IMR-90 (cell line): Measurements from ENCODE around the gene LRG1. TPM values are rescaled to one million over a fixed set of nuclear protein-coding genes. Genes with fewer than 3 reads are reported as not detected.
A peak's percentile ranks its signal among the peaks of the same experiment; 100 is the strongest.

Source experiments
- ATAC-seq: fragments of 200-7000 bp; cut with Tn5 transposase; 2 replicates; pipeline ENCODE4 v1.9.1; 2020; ENCODE audit warnings: low read depth, mild to moderate bottlenecking, moderate library complexity
- BruUV-seq: library from RNA; stranded (reverse); fragments of 400-500 nt; replicated peaks from 2 replicates; lab custom pipeline; 2021; lab: Mats Ljungman, UMichigan
- CTCF ChIA-PET: fragments of 300-600 bp; formaldehyde crosslinking; extraction: SDS; loops from one replicate; lab custom pipeline; 2021; ENCODE audit warnings: antibody characterized with exemption; lab: Yijun Ruan, JAX
- POLR2A ChIA-PET: fragments of 300-600 bp; sonication (Branson Sonifier 250); formaldehyde crosslinking; loops from one replicate; lab custom pipeline; 2022; ENCODE audit warnings: antibody characterized with exemption; ENCODE audit not compliant: unreplicated experiment; lab: Charles Lee
- DNase-seq: peaks from one replicate; pipeline ENCODE4 v3.0.0; 2013
- H2AFZ ChIP-seq: replicated peaks from 2 replicates; pipeline ENCODE3; 2013; ENCODE audit warnings: low read length, mild to moderate bottlenecking; ENCODE audit not compliant: poor library complexity
- H2AK5ac ChIP-seq: 2 replicates; pipeline ENCODE4 v1.6.1; 2013; ENCODE audit warnings: low read depth, low read length, inconsistent platforms
- H2AK9ac ChIP-seq: replicated peaks from 2 replicates; pipeline ENCODE3; 2013; ENCODE audit warnings: mild to moderate bottlenecking, low read depth, low read length, moderate library complexity; ENCODE audit not compliant: poor library complexity
- H2BK120ac ChIP-seq: 2 replicates; pipeline ENCODE4 v1.6.1; 2013; ENCODE audit warnings: low read depth, low read length, inconsistent platforms
- H2BK15ac ChIP-seq: 3 replicates; pipeline ENCODE4 v1.6.1; 2013; ENCODE audit warnings: low read depth, low read length, inconsistent platforms
- H2BK20ac ChIP-seq: 2 replicates; pipeline ENCODE4 v1.6.1; 2013; ENCODE audit warnings: low read depth, mild to moderate bottlenecking, inconsistent platforms, low read length, moderate library complexity
- H2BK5ac ChIP-seq: 2 replicates; pipeline ENCODE4 v1.6.1; 2013; ENCODE audit warnings: mild to moderate bottlenecking, low read depth, low read length, inconsistent platforms; ENCODE audit not compliant: poor library complexity, severe bottlenecking
- H3K14ac ChIP-seq: replicated peaks from 2 replicates; pipeline ENCODE4 v1.6.1; 2013; ENCODE audit warnings: low read depth, low read length, inconsistent platforms
- H3K18ac ChIP-seq: 2 replicates; pipeline ENCODE4 v1.6.1; 2013; ENCODE audit warnings: low read depth, low read length, control low read depth
- H3K23ac ChIP-seq: 2 replicates; pipeline ENCODE4 v1.6.1; 2013; ENCODE audit warnings: low read depth, low read length, inconsistent platforms
- H3K27ac ChIP-seq: 2 replicates; pipeline ENCODE4 v1.5.1; 2013; ENCODE audit warnings: mild to moderate bottlenecking, control low read depth, low read length; ENCODE audit not compliant: insufficient read depth
- H3K27me3 ChIP-seq: 2 replicates; pipeline ENCODE4 v1.6.1; 2013; ENCODE audit warnings: low read length; ENCODE audit not compliant: control insufficient read depth, insufficient read depth
- H3K36me3 ChIP-seq: 2 replicates; pipeline ENCODE4 v1.6.1; 2013; ENCODE audit warnings: low read length, mixed read lengths; ENCODE audit not compliant: control insufficient read depth, insufficient read depth
- H3K4ac ChIP-seq: 2 replicates; pipeline ENCODE4 v1.6.1; 2013; ENCODE audit warnings: low read depth, low read length, inconsistent platforms
- H3K4me1 ChIP-seq: 2 replicates; pipeline ENCODE4 v1.6.1; 2013; ENCODE audit warnings: low read length, mixed read lengths; ENCODE audit not compliant: control insufficient read depth, insufficient read depth
- H3K4me2 ChIP-seq: 2 replicates; pipeline ENCODE4 v1.6.1; 2013; ENCODE audit warnings: low read depth, mild to moderate bottlenecking, control low read depth, low read length, moderate library complexity
- H3K4me3 ChIP-seq: 2 replicates; pipeline ENCODE4 v1.5.1; 2013; ENCODE audit warnings: low read depth, mild to moderate bottlenecking, control low read depth, low read length, moderate library complexity; ENCODE audit not compliant: insufficient read depth
- H3K56ac ChIP-seq: 2 replicates; pipeline ENCODE4 v1.6.1; 2013; ENCODE audit warnings: low read length, inconsistent platforms; ENCODE audit not compliant: insufficient read depth; ENCODE audit errors: extremely low read depth
- H3K79me1 ChIP-seq, 2 experiments: 2 replicates each; pipeline ENCODE4 v1.6.1; 2013; ENCODE audit warnings: low read length in 2 of 2, inconsistent platforms in 1 of 2, low read depth in 1 of 2
- H3K9ac ChIP-seq: 2 replicates; pipeline ENCODE4 v1.6.1; 2013; ENCODE audit warnings: low read depth, low read length, control low read depth
- H3K9me1 ChIP-seq: 2 replicates; pipeline ENCODE4 v1.6.1; 2013; ENCODE audit warnings: low read length, inconsistent platforms; ENCODE audit not compliant: insufficient read depth
- H3K9me3 ChIP-seq: 2 replicates; pipeline ENCODE4 v1.6.1; 2013; ENCODE audit warnings: low read length; ENCODE audit not compliant: control insufficient read depth, insufficient read depth
- H4K20me1 ChIP-seq: 2 replicates; pipeline ENCODE4 v1.6.1; 2013; ENCODE audit warnings: low read length, inconsistent platforms; ENCODE audit not compliant: insufficient read depth
- H4K5ac ChIP-seq: 2 replicates; pipeline ENCODE4 v1.6.1; 2013; ENCODE audit warnings: mild to moderate bottlenecking, low read depth, low read length, control low read depth
- H4K8ac ChIP-seq, 2 experiments: 2 replicates each; pipeline ENCODE4 v1.6.1; 2013; ENCODE audit warnings: low read depth in 2 of 2, low read length in 2 of 2, control low read depth in 1 of 2, inconsistent platforms in 1 of 2
- H4K91ac ChIP-seq: 2 replicates; pipeline ENCODE4 v1.6.1; 2013; ENCODE audit warnings: low read depth, low read length, inconsistent platforms; ENCODE audit not compliant: insufficient read depth
- CEBPB ChIP-seq: IDR thresholded peaks from 2 replicates; pipeline ENCODE4 v1.6.1; 2012; ENCODE audit warnings: low read depth, low read length, improper control_type of control experiment
- FOS ChIP-seq: fragments of 150-350 bp; IDR thresholded peaks from 2 replicates; pipeline ENCODE4 v1.6.1; 2016; ENCODE audit warnings: low read depth, low read length
- MAFK ChIP-seq: IDR thresholded peaks from 2 replicates; pipeline ENCODE4 v1.6.1; 2012; ENCODE audit warnings: low read depth, low read length, improper control_type of control experiment
- MAZ ChIP-seq: IDR thresholded peaks from 2 replicates; pipeline ENCODE4 v1.6.1; 2012; ENCODE audit warnings: low read depth, mild to moderate bottlenecking, low read length, improper control_type of control experiment, moderate library complexity, borderline replicate concordance
- POLR2A ChIP-seq: IDR thresholded peaks from 2 replicates; pipeline ENCODE4 v1.6.1; 2012; ENCODE audit warnings: mild to moderate bottlenecking, low read depth, low read length
- WGBS, 2 experiments: methylation state at CpG; one replicate each; pipeline versions ENCODE4 v1.1.5 to v1.1.7; 2013; ENCODE audit warnings: missing lambda C conversion rate in 2 of 2; ENCODE audit not compliant: insufficient read length in 1 of 2; ENCODE audit errors: extremely low coverage in 2 of 2; 5-methylcytosine and 5-hydroxymethylcytosine counted together
- dilution Hi-C: fragments of 300-500 bp; cut with HindIII; formaldehyde crosslinking; loops from one replicate; pipeline ENCODE4 v1.14.3; 2018; ENCODE audit warnings: low sequenced_read_pairs; ENCODE audit not compliant: unreplicated experiment
- in situ Hi-C: fragments of 300-500 bp; cut with MboI; formaldehyde crosslinking; loops from 3 replicates; pipeline ENCODE4 v1.14.3; 2019; ENCODE audit warnings: low sequenced_read_pairs, inconsistent platforms, mixed read lengths
- intact Hi-C: fragments of 100-400 bp; cut with micrococcal nuclease; formaldehyde crosslinking; loops from 2 replicates; pipeline ENCODE4 v1.10.0; 2022
- polyA plus RNA-seq, 3 experiments: library from polyadenylated mRNA; depleted of rRNA; stranded (reverse); fragments of >200 nt; gene quantifications; 2 replicates each; pipeline ENCODE4 v1.2.3, GENCODE V29; 2012; ENCODE audit warnings: low replicate concordance in 1 of 3
- total RNA-seq: library from RNA; depleted of rRNA; stranded (reverse); fragments of >200 nt; gene quantifications from 2 replicates; pipeline ENCODE4 v1.2.3, GENCODE V29; 2012
- TF ChIP-seq, protein P1 (sequence below): fragments of 150-350 bp; IDR thresholded peaks from 2 replicates; pipeline ENCODE4 v1.6.1; 2017; ENCODE audit warnings: mild to moderate bottlenecking, antibody characterized with exemption, low read length, low read depth
- TF ChIP-seq, protein P2 (sequence below): conservative IDR thresholded peaks from 2 replicates; pipeline ENCODE4 v1.5.1; 2012; ENCODE audit warnings: mild to moderate bottlenecking, low read depth, low read length, improper control_type of control experiment

LRG1 gene
- total and polyA plus RNA-seq, 2 of the 4 experiments (the other 2 are of a cell fraction): not detected

DNA sequence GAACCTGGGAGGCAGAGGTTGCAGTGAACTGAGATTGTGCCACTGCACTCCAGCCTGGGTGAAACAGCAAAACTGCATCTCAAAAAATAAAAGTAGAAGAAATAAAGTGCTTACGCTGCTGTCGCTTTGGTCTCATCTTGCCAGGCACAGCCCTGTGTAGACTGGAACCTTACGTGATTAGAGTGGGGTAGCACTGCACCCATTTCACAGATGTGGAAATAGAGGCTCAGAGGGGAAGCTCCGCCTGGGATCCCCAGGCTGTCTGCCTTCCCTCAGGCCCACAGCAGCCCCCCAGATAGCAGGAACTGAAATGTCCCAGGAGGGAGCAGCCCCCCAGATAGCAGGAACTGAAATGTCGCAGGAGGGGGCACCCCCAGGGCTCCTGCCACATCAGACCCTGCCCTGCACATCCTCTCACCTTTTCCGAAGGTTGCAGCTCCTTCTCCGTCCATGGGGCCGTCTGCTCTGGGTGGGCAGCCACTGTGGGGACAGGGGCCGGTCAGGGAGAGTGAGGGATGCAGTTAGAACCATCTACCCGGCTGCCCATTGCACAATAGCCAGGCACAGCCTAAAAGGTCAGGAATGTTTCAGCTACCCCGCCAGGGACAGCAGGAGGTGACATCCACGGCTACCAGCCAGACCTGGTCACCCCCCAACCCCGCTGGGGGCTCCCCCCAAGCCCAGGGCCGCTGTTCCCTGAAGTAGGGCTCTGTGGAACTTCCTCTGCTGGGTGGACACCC is 23.5 kb downstream of the LRG1 start:
- Histone ChIP-seq H4K91ac (no peak overlapping the region), H3K9ac (no peak overlapping the region), H2AK5ac (no peak overlapping the region), H3K27me3 (peaks cover 9% of the 10 kb centered on the region), H3K4me3 (no peak overlapping the region), H3K4ac (no peak overlapping the region), H3K18ac (no peak overlapping the region), H2BK15ac (no peak overlapping the region), H3K56ac (no peak overlapping the region), H3K23ac (no peak overlapping the region), H3K9me1 (no peaks in the 10 kb centered on the region), H2AFZ (peak overlapping the region; percentile 2), H2BK5ac (no peak overlapping the region), H4K5ac (no peak overlapping the region), H3K14ac (no peak overlapping the region), H4K20me1 (no peaks in the 10 kb centered on the region), H3K27ac (no peak overlapping the region), H2BK20ac (no peak overlapping the region), H3K79me1 (no peaks in the 10 kb centered on the region), H2BK120ac (no peak overlapping the region), H3K4me1 (peaks cover 9% of the 10 kb centered on the region), H3K4me2 (no peak overlapping the region), H3K36me3 (no peaks in the 10 kb centered on the region), H2AK9ac (no peak overlapping the region), H3K9me3 (no peaks in the 10 kb centered on the region), H4K8ac (no peak overlapping the region)
- WGBS, 2 experiments: 50% methylated on average over 2 of the region's 14 CpGs; no CpG with 5 or more reads in 1 of the 2 experiments
- no TSS peak for BruUV-seq
- dilution Hi-C loops: no loop called here
- DNase-seq: no peak
- ATAC-seq: no peak
- TF ChIP-seq, protein P1, sequence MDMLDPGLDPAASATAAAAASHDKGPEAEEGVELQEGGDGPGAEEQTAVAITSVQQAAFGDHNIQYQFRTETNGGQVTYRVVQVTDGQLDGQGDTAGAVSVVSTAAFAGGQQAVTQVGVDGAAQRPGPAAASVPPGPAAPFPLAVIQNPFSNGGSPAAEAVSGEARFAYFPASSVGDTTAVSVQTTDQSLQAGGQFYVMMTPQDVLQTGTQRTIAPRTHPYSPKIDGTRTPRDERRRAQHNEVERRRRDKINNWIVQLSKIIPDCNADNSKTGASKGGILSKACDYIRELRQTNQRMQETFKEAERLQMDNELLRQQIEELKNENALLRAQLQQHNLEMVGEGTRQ: no peak
- TF ChIP-seq CEBPB (peak; percentile 71), POLR2A (no peak), MAZ (no peak), MAFK (no peak), FOS (no peak)
- TF ChIP-seq, protein P2, sequence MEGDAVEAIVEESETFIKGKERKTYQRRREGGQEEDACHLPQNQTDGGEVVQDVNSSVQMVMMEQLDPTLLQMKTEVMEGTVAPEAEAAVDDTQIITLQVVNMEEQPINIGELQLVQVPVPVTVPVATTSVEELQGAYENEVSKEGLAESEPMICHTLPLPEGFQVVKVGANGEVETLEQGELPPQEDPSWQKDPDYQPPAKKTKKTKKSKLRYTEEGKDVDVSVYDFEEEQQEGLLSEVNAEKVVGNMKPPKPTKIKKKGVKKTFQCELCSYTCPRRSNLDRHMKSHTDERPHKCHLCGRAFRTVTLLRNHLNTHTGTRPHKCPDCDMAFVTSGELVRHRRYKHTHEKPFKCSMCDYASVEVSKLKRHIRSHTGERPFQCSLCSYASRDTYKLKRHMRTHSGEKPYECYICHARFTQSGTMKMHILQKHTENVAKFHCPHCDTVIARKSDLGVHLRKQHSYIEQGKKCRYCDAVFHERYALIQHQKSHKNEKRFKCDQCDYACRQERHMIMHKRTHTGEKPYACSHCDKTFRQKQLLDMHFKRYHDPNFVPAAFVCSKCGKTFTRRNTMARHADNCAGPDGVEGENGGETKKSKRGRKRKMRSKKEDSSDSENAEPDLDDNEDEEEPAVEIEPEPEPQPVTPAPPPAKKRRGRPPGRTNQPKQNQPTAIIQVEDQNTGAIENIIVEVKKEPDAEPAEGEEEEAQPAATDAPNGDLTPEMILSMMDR: no peak
- in situ Hi-C loops: no loop called here
- ChIA-PET CTCF (no interaction called here), POLR2A (no interaction called here)
- intact Hi-C loops: no loop called here
